ENCODE results near the gene PTOV1. TPM values are rescaled to one million over a fixed set of nuclear protein-coding genes. Genes with fewer than 3 reads are reported as not detected.

PTOV1 gene
- total and polyA plus RNA-seq, 2 of the 8 experiments (the other 6 are each of a cell fraction or from before 2014, with no cell fraction given), result 147 to 251 TPM

DNA sequence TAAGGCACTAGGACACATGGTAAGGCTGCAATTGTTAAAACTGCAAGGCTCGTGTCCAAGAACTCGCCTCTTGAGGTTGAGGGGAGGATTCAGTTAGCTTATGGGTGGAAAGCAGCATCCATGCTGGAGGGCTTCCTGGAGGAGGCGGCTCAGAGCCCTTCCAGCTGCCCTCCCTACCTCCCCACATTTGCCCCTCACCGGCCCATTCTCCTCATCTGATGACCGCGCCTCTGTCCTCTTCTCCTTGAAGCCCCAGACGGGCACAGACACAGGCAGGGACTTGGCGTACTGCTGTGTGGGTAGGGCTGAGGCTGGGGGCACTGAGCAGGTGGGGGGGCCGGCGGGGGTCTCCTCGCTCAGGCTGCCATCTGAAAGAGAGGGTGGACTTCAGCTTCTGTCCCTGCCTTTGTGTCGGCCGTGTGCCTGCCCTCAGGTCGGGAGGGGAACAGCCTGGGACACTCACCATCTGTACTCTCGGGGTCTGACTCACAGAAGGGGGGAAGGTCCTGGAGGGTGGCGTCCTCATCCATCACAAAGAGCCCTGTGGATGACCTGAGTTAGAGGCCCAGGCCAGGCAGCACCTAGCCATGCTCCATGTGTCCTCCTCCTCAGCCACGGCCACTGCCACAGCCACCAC lies 20.5 kb downstream of the PTOV1 start:
- Histone ChIP-seq H4K91ac (replicated peaks; ENCODE audit: insufficient read length, low read length) (no peak overlapping the region), H4K5ac (ENCODE audit: insufficient read length, low read depth, low read length) (no peak overlapping the region), H3K27me3 (replicated peaks in 1 of 4; ENCODE audit: control insufficient read depth in 3 of 4, extremely low read depth in 1 of 4, insufficient read depth in 3 of 4, low read length in 3 of 4) (no peaks in the 10 kb centered on the region), H2BK5ac (ENCODE audit: low read depth, low read length) (no peak overlapping the region; the same call in 1 of the 2 replicates), H2AK5ac (ENCODE audit: low read depth, low read length) (0 out of 2 replicates have a peak overlapping the region, but pooled peaks have one; percentile 39), H3K23me2 (ENCODE audit: low read depth, low read length) (peaks cover 19% of the 10 kb centered on the region), H3K56ac (replicated peaks; ENCODE audit: insufficient read length, low read depth, low read length) (no peak overlapping the region), H2BK120ac (replicated peaks; ENCODE audit: low read depth, low read length) (no peak overlapping the region), H2AFZ (ENCODE audit: low read length) (no peak overlapping the region), H3K79me2 (ENCODE audit: control insufficient read depth in 1 of 2, insufficient read depth in 2 of 2, low read length in 2 of 2) (peaks cover 0 to 21% of the 10 kb centered on the region in 2 experiments; a peak in 2 of 4 replicates), H3K4me2 (ENCODE audit: insufficient read depth in 1 of 2, low read depth in 2 of 2, low read length in 2 of 2) (no peak overlapping the region), H3K18ac (ENCODE audit: extremely low read depth, low read length) (no peak overlapping the region), H3K9ac (replicated peaks in 1 of 4; ENCODE audit: extremely low read depth in 1 of 4, low read depth in 3 of 4, low read length in 3 of 4) (no peak overlapping the region), H4K8ac (ENCODE audit: extremely low read depth, insufficient read depth, low read length) (no peak overlapping the region), H3K4me1 (replicated peaks in 1 of 4; ENCODE audit: control insufficient read depth in 3 of 4, insufficient read depth in 4 of 4, low read length in 3 of 4) (peaks cover 0 to 11% (median 6%) of the 10 kb centered on the region in 4 experiments; a peak in 5 of 7 replicates), H3K4ac (replicated peaks; ENCODE audit: insufficient read length, low read depth, low read length) (no peak overlapping the region), H2BK20ac (ENCODE audit: low read length) (no peak overlapping the region), H3K79me1 (ENCODE audit: low read depth, low read length) (peaks cover 12% of the 10 kb centered on the region), H3K4me3 (ENCODE audit: extremely low read depth in 1 of 4, insufficient read depth in 2 of 4, low read depth in 3 of 4, low read length in 4 of 4) (no peak overlapping the region), H3K36me3 (ENCODE audit: control insufficient read depth in 2 of 4, insufficient read depth in 4 of 4, low read length in 3 of 4) (no peaks in the 10 kb centered on the region; a peak in 1 of 8 replicates), H2BK15ac (ENCODE audit: low read length) (no peak overlapping the region), H4K20me1 (replicated peaks in 1 of 2; ENCODE audit: control insufficient read depth in 1 of 2, insufficient read depth in 2 of 2, low read length in 2 of 2) (no peaks in the 10 kb centered on the region), H2BK12ac (ENCODE audit: low read depth, low read length) (no peak overlapping the region), H3K23ac (ENCODE audit: insufficient read length) (no peak overlapping the region), H3K9me3 (ENCODE audit: insufficient read depth in 2 of 2, low read depth in 1 of 2, low read length in 1 of 2) (no peaks in the 10 kb centered on the region), H3K27ac (ENCODE audit: low read depth, low read length) (no peak overlapping the region), H3K14ac (ENCODE audit: insufficient read length) (no peak overlapping the region)
- DNase-seq (ENCODE audit: low read depth in 1 of 2, low spot score in 2 of 2), result no peak
- ChIA-PET POLR2A (ENCODE audit: partially characterized antibody) (interaction anchor here (1.0 to 12.4 kb wide), 3 partner anchors 10 to 18 kb away, joined by 3 to 247 read pairs (median 6); partner anchors contain the start of gene PTOV1), CTCF (ENCODE audit: partially characterized antibody) (interaction anchor here (1.2 to 1.3 kb wide), 2 partner anchors 10 to 81 kb away, joined by 3 read pairs; no protein-coding TSS in a partner anchor)
- FAIRE-seq, result no peak
- WGBS, 2 experiments (ENCODE audit: extremely low coverage in 1 of 2, insufficient coverage in 1 of 2, insufficient read length in 1 of 2, insufficient replicate concordance in 2 of 2, low coverage in 1 of 2, low lambda C conversion rate in 2 of 2, missing lambda C conversion rate in 1 of 2), result 88% methylated on average over 15 of the region's 17 CpGs; no CpG with 5 or more reads in 1 of the 2 experiments
- TF ChIP-seq SUZ12 (IDR thresholded peaks at IDR 0.05; ENCODE audit: low read length) (no peak), TEAD4 (IDR thresholded peaks at IDR 0.05; ENCODE audit: low read depth, low read length) (no peak), SIN3A (conservative IDR thresholded peaks at IDR 0.05 in 1 of 2, IDR thresholded peaks at IDR 0.05 in 1 of 2; ENCODE audit: low read depth in 1 of 2, low read length in 2 of 2) (no peak), RBBP5 (IDR thresholded peaks at IDR 0.05; ENCODE audit: borderline replicate concordance, low read depth, low read length) (no peak), HDAC6 (IDR thresholded peaks at IDR 0.05; ENCODE audit: low read depth, low read length) (no peak), KDM1A (IDR thresholded peaks at IDR 0.05; ENCODE audit: borderline replicate concordance, low read length) (no peak), NRF1 (IDR thresholded peaks at IDR 0.05; ENCODE audit: low read depth, low read length) (no peak)
- TF ChIP-seq, protein P1, sequence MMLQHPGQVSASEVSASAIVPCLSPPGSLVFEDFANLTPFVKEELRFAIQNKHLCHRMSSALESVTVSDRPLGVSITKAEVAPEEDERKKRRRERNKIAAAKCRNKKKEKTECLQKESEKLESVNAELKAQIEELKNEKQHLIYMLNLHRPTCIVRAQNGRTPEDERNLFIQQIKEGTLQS (IDR thresholded peaks at IDR 0.05; ENCODE audit: insufficient read depth, low read depth, low read length), result no peak
- TF ChIP-seq, protein P2, sequence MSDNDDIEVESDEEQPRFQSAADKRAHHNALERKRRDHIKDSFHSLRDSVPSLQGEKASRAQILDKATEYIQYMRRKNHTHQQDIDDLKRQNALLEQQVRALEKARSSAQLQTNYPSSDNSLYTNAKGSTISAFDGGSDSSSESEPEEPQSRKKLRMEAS (IDR thresholded peaks at IDR 0.05), result no peak

Data from H1 (cell line).